GM23248 (cell line): ENCODE results near the gene SLC5A11. TPM values are rescaled to one million over a fixed set of nuclear protein-coding genes. Genes with fewer than 3 reads are reported as not detected.

Experiments
- DNase-seq: peaks from one replicate; pipeline ENCODE4 v3.0.0-alpha.2; 2015
- H2AFZ ChIP-seq: fragments of 200-600 bp; sonication (generic); 2 replicates; pipeline ENCODE4 v1.6.1; 2016; ENCODE audit warnings: antibody characterized with exemption
- H3F3A ChIP-seq: fragments of 200-600 bp; sonication (generic); 2 replicates; pipeline ENCODE4 v1.6.1; 2016; ENCODE audit warnings: mild to moderate bottlenecking, antibody characterized with exemption, mixed run types; ENCODE audit not compliant: insufficient read depth
- H3K27ac ChIP-seq: fragments of 200-600 bp; sonication (generic); 2 replicates; pipeline ENCODE4 v1.5.1; 2016; ENCODE audit warnings: mild to moderate bottlenecking
- H3K27me3 ChIP-seq: fragments of 200-600 bp; sonication (generic); replicated peaks from 2 replicates; pipeline ENCODE4 v1.6.1; 2016; ENCODE audit warnings: mild to moderate bottlenecking; ENCODE audit not compliant: insufficient read depth
- H3K36me3 ChIP-seq: fragments of 200-600 bp; sonication (generic); 2 replicates; pipeline ENCODE4 v1.6.1; 2016; ENCODE audit warnings: low read depth, mild to moderate bottlenecking
- H3K4me1 ChIP-seq: fragments of 200-600 bp; sonication (generic); 2 replicates; pipeline ENCODE4 v1.6.1; 2016; ENCODE audit warnings: mild to moderate bottlenecking; ENCODE audit not compliant: insufficient read depth
- H3K4me2 ChIP-seq: fragments of 200-600 bp; sonication (generic); one replicate; pipeline ENCODE4 v1.6.1; 2016; ENCODE audit warnings: mild to moderate bottlenecking; ENCODE audit not compliant: unreplicated experiment
- H3K4me3 ChIP-seq: fragments of 200-600 bp; sonication (generic); 2 replicates; pipeline ENCODE4 v1.5.1; 2016; ENCODE audit warnings: mild to moderate bottlenecking
- H3K79me2 ChIP-seq: fragments of 200-600 bp; sonication (generic); 2 replicates; pipeline ENCODE4 v1.6.1; 2016; ENCODE audit warnings: mild to moderate bottlenecking; ENCODE audit not compliant: insufficient read depth
- H3K9ac ChIP-seq: fragments of 200-600 bp; sonication (generic); 2 replicates; pipeline ENCODE4 v1.6.1; 2016; ENCODE audit warnings: mild to moderate bottlenecking
- H3K9me2 ChIP-seq: fragments of 200-600 bp; sonication (generic); 2 replicates; pipeline ENCODE4 v1.6.1; 2016; ENCODE audit warnings: mixed run types, mild to moderate bottlenecking, moderate library complexity; ENCODE audit not compliant: insufficient read depth
- H3K9me3 ChIP-seq: fragments of 200-600 bp; sonication (generic); one replicate; pipeline ENCODE4 v1.6.1; 2017; ENCODE audit warnings: low read depth
- H4K20me1 ChIP-seq: fragments of 200-600 bp; sonication (generic); 2 replicates; pipeline ENCODE4 v1.6.0; 2016; ENCODE audit not compliant: insufficient read depth
- EZH2 ChIP-seq: fragments of 200-600 bp; sonication (generic); IDR thresholded peaks from 2 replicates; pipeline ENCODE4 v1.6.1; 2018; ENCODE audit warnings: antibody characterized with exemption, mild to moderate bottlenecking; ENCODE audit not compliant: insufficient read depth, poor library complexity, severe bottlenecking
- EZH2phosphoT487 ChIP-seq: fragments of 200-600 bp; sonication (generic); IDR thresholded peaks from 2 replicates; pipeline ENCODE4 v1.6.1; 2018; ENCODE audit warnings: antibody characterized with exemption, moderate library complexity, mild to moderate bottlenecking, low read depth; ENCODE audit not compliant: insufficient read depth
- WGBS, 2 experiments: methylation state at CpG; one replicate each; pipeline ENCODE4 v1.1.6; 2015 to 2017; ENCODE audit warnings: low lambda C conversion rate in 2 of 2, low coverage in 1 of 2; ENCODE audit errors: missing lambda C conversion rate in 2 of 2; 5-methylcytosine and 5-hydroxymethylcytosine counted together
- in situ Hi-C: fragments of 300-500 bp; cut with MboI; formaldehyde crosslinking; loops from 2 replicates; pipeline ENCODE4 v1.15.0; 2020
- polyA plus RNA-seq: library from polyadenylated mRNA; unstranded; fragments of >200 nt; fragmentation: Nextera tagmentation; extraction: Ambion mirVana; gene quantifications from 2 replicates; pipeline ENCODE4 v1.2.1, GENCODE V29; 2016
- total RNA-seq: library from RNA; depleted of rRNA; stranded (reverse); fragments of >200 nt; shearing (Covaris generic); gene quantifications from 2 replicates; pipeline ENCODE4 v1.2.3, GENCODE V29; 2014

Gene SLC5A11
- total and polyA plus RNA-seq, 2 experiments from 2014 or later: not detected

DNA sequence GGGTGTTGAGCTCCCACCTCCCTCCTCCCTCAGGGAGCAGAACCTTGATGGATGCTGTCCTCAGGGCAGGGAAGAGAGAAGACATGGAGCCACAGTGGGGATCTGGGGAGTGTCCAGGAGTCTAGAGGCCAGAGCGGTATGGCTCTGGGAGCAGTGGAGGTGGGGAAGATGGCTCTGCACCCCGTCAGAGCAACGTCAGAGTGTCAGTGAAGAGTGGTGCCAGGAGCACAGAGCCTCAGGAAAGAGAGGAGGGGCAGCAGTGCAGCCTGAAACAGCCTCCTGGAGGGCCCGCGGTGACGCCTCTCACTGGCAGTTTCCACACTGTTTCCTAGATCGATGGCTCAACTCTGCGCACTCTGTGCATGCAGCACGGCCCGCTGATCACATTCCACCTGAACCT is 23.2 kb upstream of the SLC5A11 start:
- TF ChIP-seq EZH2phosphoT487 (no peak), EZH2 (no peak)
- no peak for DNase-seq
- H3K79me2 ChIP-seq: no peaks in the 10 kb centered on the region
- H2AFZ ChIP-seq: no peak overlapping the region
- no peak overlapping the region for H3K4me3 ChIP-seq
- H3K27ac ChIP-seq: no peak overlapping the region
- H3F3A ChIP-seq: peaks cover 11% of the 10 kb centered on the region; the same call in 1 of the 2 replicates
- 88 to 91% methylated on average over 10 of the region's 10 CpGs for WGBS, 2 experiments
- no peaks in the 10 kb centered on the region for H3K9me2 ChIP-seq
- H3K36me3 ChIP-seq: peaks cover 53% of the 10 kb centered on the region
- H3K9me3 ChIP-seq: no peaks in the 10 kb centered on the region
- H3K4me1 ChIP-seq: 0 out of 2 replicates have a peak, but pooled peaks cover 5% of the 10 kb centered on the region
- H3K27me3 ChIP-seq: no peaks in the 10 kb centered on the region
- no peak overlapping the region for H3K4me2 ChIP-seq
- in situ Hi-C loops: no loop called here
- no peak overlapping the region for H3K9ac ChIP-seq
- H4K20me1 ChIP-seq: no peaks in the 10 kb centered on the region

DNA sequence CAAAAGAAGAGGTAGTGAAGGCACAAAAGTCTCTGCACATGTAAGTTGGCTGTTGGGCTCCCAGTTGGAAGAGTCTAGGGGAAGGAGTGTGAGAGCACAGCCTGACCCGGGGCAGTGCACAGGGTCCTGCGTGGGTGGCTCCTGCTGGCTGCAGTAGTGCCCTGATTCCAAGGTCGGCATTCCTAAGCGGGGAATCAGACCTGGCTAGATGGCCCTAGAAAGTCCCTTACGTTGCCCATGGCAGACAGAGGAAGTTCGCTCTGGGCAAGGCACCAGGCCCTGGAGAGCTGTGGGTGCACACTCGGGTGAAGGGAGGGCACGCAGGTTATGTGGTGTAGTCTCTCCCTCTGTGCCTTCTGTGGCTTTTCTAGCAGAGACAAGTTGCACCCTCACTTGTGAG is 22.8 kb upstream of the SLC5A11 start:
- H3K79me2 ChIP-seq: no peaks in the 10 kb centered on the region
- H3K36me3 ChIP-seq: peaks cover 49% of the 10 kb centered on the region
- H3K9me2 ChIP-seq: no peaks in the 10 kb centered on the region
- TF ChIP-seq EZH2phosphoT487: no peak
- TF ChIP-seq EZH2: no peak
- no peak overlapping the region for H3K27ac ChIP-seq
- H3K4me1 ChIP-seq: 0 out of 2 replicates have a peak, but pooled peaks cover 5% of the 10 kb centered on the region
- H3F3A ChIP-seq: peaks cover 11% of the 10 kb centered on the region; the same call in 1 of the 2 replicates
- H3K4me3 ChIP-seq: no peak overlapping the region
- in situ Hi-C loops: no loop called here
- H3K4me2 ChIP-seq: no peak overlapping the region
- no peaks in the 10 kb centered on the region for H3K9me3 ChIP-seq
- H4K20me1 ChIP-seq: no peaks in the 10 kb centered on the region
- H2AFZ ChIP-seq: no peak overlapping the region
- DNase-seq: no peak
- no peaks in the 10 kb centered on the region for H3K27me3 ChIP-seq
- WGBS, 2 experiments: 88 to 92% methylated on average over 8 of the region's 8 CpGs
- H3K9ac ChIP-seq: no peak overlapping the region

DNA sequence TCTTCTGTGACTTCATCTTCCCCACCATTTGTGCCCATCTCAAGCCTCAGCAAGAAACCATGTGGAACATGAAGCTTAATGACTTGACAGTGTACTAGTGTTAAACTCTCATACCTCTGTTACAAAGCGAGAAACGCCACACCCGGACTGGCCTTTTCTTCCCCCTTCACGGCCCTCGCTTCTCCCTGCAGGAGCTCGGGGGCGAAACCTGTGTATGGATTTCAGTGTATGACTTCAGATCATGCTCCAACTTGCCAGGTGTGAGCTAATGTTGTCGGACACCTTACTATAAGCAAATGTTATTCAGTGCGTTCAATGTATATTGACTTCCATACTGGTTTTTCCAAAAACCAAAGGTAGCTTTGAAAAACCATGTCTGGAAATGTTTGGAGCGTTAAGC is 20.1 kb upstream of the SLC5A11 start:
- no peak for DNase-seq
- WGBS, 2 experiments: 94 to 95% methylated on average over 10 of the region's 10 CpGs
- Histone ChIP-seq H3K4me3 (no peak overlapping the region), H3K27ac (no peak overlapping the region), H3K36me3 (peaks cover 29% of the 10 kb centered on the region; the same call in 1 of the 2 replicates), H3K27me3 (no peaks in the 10 kb centered on the region), H4K20me1 (no peaks in the 10 kb centered on the region), H3K4me2 (no peak overlapping the region), H3K4me1 (no peaks in the 10 kb centered on the region), H3F3A (peaks cover 4% of the 10 kb centered on the region; the same call in 1 of the 2 replicates), H3K9me2 (no peaks in the 10 kb centered on the region), H3K79me2 (no peaks in the 10 kb centered on the region), H3K9ac (no peak overlapping the region), H3K9me3 (no peaks in the 10 kb centered on the region), H2AFZ (no peak overlapping the region)
- in situ Hi-C loops: no loop called here
- TF ChIP-seq EZH2phosphoT487 (no peak), EZH2 (no peak)

GRCh38 chr16:24826096-24826690 is 19.6 kb upstream of the SLC5A11 start:
- Histone ChIP-seq H2AFZ (no peak overlapping the region), H3K9me3 (no peaks in the 10 kb centered on the region), H3K9me2 (no peaks in the 10 kb centered on the region), H4K20me1 (no peaks in the 10 kb centered on the region), H3K4me3 (no peak overlapping the region), H3K4me1 (no peaks in the 10 kb centered on the region), H3F3A (peaks cover 4% of the 10 kb centered on the region; the same call in 1 of the 2 replicates), H3K4me2 (no peak overlapping the region), H3K27ac (no peak overlapping the region), H3K9ac (no peak overlapping the region), H3K79me2 (no peaks in the 10 kb centered on the region), H3K36me3 (peaks cover 29% of the 10 kb centered on the region; the same call in 1 of the 2 replicates), H3K27me3 (no peaks in the 10 kb centered on the region)
- WGBS, 2 experiments: 73 to 77% methylated on average over 11 to 12 of the region's 12 CpGs
- no peak for DNase-seq
- no peak for TF ChIP-seq EZH2
- no peak for TF ChIP-seq EZH2phosphoT487
- in situ Hi-C loops: no loop called here
